Osteoblast (primary cell): ENCODE data around the gene IL19. TPM values are rescaled to one million over a fixed set of nuclear protein-coding genes. Genes with fewer than 3 reads are reported as not detected.

ENCODE experiments used
- DNase-seq: peaks from one replicate; pipeline ENCODE4 v3.0.0; 2011; ENCODE audit warnings: low spot score, mixed read lengths; ENCODE audit not compliant: insufficient read length; ENCODE audit errors: missing footprints
- H2AFZ ChIP-seq: 2 replicates; pipeline ENCODE4 v1.6.0; 2011; ENCODE audit warnings: mild to moderate bottlenecking, low read length
- H3K27ac ChIP-seq: 2 replicates; pipeline ENCODE4 v1.5.1; 2011; ENCODE audit warnings: mild to moderate bottlenecking, low read depth, low read length, moderate library complexity
- H3K27me3 ChIP-seq: 2 replicates; pipeline ENCODE4 v1.6.0; 2012; ENCODE audit warnings: mild to moderate bottlenecking, control low read depth, inconsistent platforms, low read length, moderate library complexity; ENCODE audit not compliant: insufficient read depth
- H3K36me3 ChIP-seq: 2 replicates; pipeline ENCODE4 v1.5.1; 2011; ENCODE audit warnings: mild to moderate bottlenecking, low read length, control low read depth, moderate library complexity; ENCODE audit not compliant: insufficient read depth
- H3K4me1 ChIP-seq: 2 replicates; pipeline ENCODE4 v1.5.1; 2011; ENCODE audit warnings: mild to moderate bottlenecking, low read length, control low read depth, moderate library complexity; ENCODE audit not compliant: insufficient read depth
- H3K4me2 ChIP-seq: 2 replicates; pipeline ENCODE4 v1.6.0; 2011; ENCODE audit warnings: mild to moderate bottlenecking, low read length; ENCODE audit not compliant: insufficient read depth
- H3K4me3 ChIP-seq: fragments of 200-600 bp; sonication (generic); 3 replicates; pipeline ENCODE4 v1.5.1; 2012; ENCODE audit warnings: mild to moderate bottlenecking, low read length, inconsistent platforms; ENCODE audit not compliant: insufficient read depth
- H3K79me2 ChIP-seq: 2 replicates; pipeline ENCODE4 v1.6.0; 2012; ENCODE audit warnings: mild to moderate bottlenecking, low read length, control low read depth, inconsistent platforms; ENCODE audit not compliant: insufficient read depth
- H3K9me3 ChIP-seq: 2 replicates; pipeline ENCODE4 v1.5.1; 2011; ENCODE audit warnings: low read depth, low read length, control low read depth
- H4K20me1 ChIP-seq: 2 replicates; pipeline ENCODE4 v1.6.0; 2012; ENCODE audit warnings: mild to moderate bottlenecking, low read length, control low read depth; ENCODE audit not compliant: insufficient read depth
- total RNA-seq: library from RNA; depleted of rRNA; stranded (reverse); fragments of >200 nt; gene quantifications from 2 replicates; pipeline ENCODE4 v1.2.3, GENCODE V29; 2012
- TF ChIP-seq, protein P1 (sequence below): IDR thresholded peaks from 2 replicates; pipeline ENCODE4 v1.5.1; 2011; ENCODE audit warnings: mild to moderate bottlenecking, low read depth, low read length, moderate library complexity; ENCODE audit errors: extremely low read depth

IL19 gene
- total RNA-seq, 1 donor, result not detected

DNA sequence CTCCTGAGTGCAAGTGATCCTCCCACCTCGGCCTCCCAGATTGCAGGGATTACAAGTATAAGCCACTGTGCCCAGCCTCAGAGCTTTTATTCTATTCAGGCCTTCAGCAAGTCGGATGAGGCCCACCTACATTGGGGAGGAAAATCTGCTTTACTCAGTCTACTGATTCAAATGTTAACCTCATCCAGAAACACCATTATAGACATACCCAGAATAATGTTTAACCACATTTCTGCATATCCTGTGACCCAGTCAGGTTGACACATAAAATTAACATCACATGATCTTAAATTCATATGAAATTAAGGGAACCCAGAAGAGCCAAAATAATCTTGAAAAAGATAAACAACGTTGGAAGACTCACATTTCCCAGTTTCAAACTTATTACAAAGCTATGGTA, 109.7 kb downstream of the IL19 start:
- no peaks in the 10 kb centered on the region for H3K27me3 ChIP-seq
- no peaks in the 10 kb centered on the region for H3K79me2 ChIP-seq
- H3K27ac ChIP-seq, result no peak overlapping the region
- H3K36me3 ChIP-seq, result no peaks in the 10 kb centered on the region
- TF ChIP-seq, protein P1, sequence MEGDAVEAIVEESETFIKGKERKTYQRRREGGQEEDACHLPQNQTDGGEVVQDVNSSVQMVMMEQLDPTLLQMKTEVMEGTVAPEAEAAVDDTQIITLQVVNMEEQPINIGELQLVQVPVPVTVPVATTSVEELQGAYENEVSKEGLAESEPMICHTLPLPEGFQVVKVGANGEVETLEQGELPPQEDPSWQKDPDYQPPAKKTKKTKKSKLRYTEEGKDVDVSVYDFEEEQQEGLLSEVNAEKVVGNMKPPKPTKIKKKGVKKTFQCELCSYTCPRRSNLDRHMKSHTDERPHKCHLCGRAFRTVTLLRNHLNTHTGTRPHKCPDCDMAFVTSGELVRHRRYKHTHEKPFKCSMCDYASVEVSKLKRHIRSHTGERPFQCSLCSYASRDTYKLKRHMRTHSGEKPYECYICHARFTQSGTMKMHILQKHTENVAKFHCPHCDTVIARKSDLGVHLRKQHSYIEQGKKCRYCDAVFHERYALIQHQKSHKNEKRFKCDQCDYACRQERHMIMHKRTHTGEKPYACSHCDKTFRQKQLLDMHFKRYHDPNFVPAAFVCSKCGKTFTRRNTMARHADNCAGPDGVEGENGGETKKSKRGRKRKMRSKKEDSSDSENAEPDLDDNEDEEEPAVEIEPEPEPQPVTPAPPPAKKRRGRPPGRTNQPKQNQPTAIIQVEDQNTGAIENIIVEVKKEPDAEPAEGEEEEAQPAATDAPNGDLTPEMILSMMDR, result no peak
- no peak overlapping the region for H2AFZ ChIP-seq
- H4K20me1 ChIP-seq, result no peaks in the 10 kb centered on the region
- no peak for DNase-seq
- H3K4me3 ChIP-seq, result no peak overlapping the region
- H3K4me1 ChIP-seq, result no peaks in the 10 kb centered on the region
- H3K9me3 ChIP-seq, result peaks cover 5% of the 10 kb centered on the region
- H3K4me2 ChIP-seq, result no peak overlapping the region

DNA sequence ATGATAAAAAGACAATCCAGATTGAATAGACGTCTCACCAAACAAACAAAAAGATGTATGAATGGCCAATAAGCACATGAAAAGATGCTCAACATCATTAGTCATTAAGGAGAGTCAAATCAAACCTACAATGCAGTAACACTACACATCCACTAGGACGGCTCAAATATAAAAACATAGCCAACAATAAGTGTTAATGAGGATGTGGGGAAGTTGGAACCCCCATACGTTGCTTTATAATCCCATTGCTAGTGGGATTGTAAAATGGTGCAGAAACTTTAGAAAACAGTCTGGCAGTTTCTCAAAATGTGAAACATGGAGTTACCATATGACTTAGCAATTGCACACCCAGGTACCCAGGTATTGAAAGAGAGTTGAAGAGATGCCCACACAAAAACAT, 112.0 kb downstream of the IL19 start:
- no peak overlapping the region for H3K27ac ChIP-seq
- H3K79me2 ChIP-seq, result no peaks in the 10 kb centered on the region
- peaks cover 5% of the 10 kb centered on the region for H3K9me3 ChIP-seq
- no peaks in the 10 kb centered on the region for H4K20me1 ChIP-seq
- no peak overlapping the region for H3K4me3 ChIP-seq
- H2AFZ ChIP-seq, result no peak overlapping the region
- DNase-seq, result no peak
- no peak overlapping the region for H3K4me2 ChIP-seq
- no peaks in the 10 kb centered on the region for H3K4me1 ChIP-seq
- TF ChIP-seq, protein P1, result peak; percentile 20
- H3K27me3 ChIP-seq, result no peaks in the 10 kb centered on the region
- no peaks in the 10 kb centered on the region for H3K36me3 ChIP-seq

GRCh38 chr1:206883160-206883559, 112.6 kb downstream of the IL19 start:
- no peak for DNase-seq
- no peak overlapping the region for H3K4me2 ChIP-seq
- TF ChIP-seq, protein P1, result no peak

DNA sequence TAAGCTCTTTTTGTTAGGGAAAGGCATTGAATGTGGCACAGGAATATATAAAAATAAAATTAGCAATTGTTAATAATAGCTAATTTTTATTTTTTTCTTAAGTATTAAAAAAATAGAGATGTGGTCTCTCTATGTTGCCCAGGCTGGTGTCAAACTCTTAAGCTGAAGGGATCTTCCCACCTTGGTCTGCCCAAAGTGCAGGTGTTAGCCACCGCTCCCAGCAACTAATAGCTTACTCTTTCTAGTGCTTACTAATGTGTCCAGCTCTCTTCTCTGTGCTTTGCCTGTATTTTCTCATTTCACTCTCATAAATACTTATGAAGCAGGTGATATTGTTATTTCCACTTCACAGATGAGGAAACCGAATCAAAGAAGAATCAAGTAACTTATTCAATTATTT, 113.3 kb downstream of the IL19 start:
- Histone ChIP-seq H3K79me2 (no peaks in the 10 kb centered on the region), H3K4me2 (no peak overlapping the region)

More at GRCh38 chr1:206883160-206883559, 112.6 kb downstream of the IL19 start:
- Histone ChIP-seq H3K36me3 (no peaks in the 10 kb centered on the region), H3K4me3 (no peak overlapping the region), H3K79me2 (no peaks in the 10 kb centered on the region), H2AFZ (no peak overlapping the region), H3K4me1 (no peaks in the 10 kb centered on the region), H3K27ac (no peak overlapping the region), H3K27me3 (no peaks in the 10 kb centered on the region), H4K20me1 (no peaks in the 10 kb centered on the region), H3K9me3 (peaks cover 4% of the 10 kb centered on the region)

More for the DNA sequence above, 113.3 kb downstream of the IL19 start:
- H3K36me3 ChIP-seq, result no peaks in the 10 kb centered on the region
- H3K4me1 ChIP-seq, result no peaks in the 10 kb centered on the region
- DNase-seq, result no peak
- no peak overlapping the region for H3K4me3 ChIP-seq
- no peak overlapping the region for H3K27ac ChIP-seq
- no peaks in the 10 kb centered on the region for H4K20me1 ChIP-seq
- no peak overlapping the region for H2AFZ ChIP-seq
- no peaks in the 10 kb centered on the region for H3K9me3 ChIP-seq
- TF ChIP-seq, protein P1, result no peak
- no peaks in the 10 kb centered on the region for H3K27me3 ChIP-seq
